ENCODE results near the gene ALDH1A1.

- TF ChIP-seq POLR2AphosphoS5 (IDR thresholded peaks at IDR 0.05; ENCODE audit: borderline replicate concordance, low read depth, low read length) (no peak), FOXP2 (optimal IDR thresholded peaks at IDR 0.05; ENCODE audit: control extremely low read depth, extremely low read length, insufficient read depth) (no peak)
Measured at GRCh38 chr9:72948575-72949243, 4.1 kb downstream of the ALDH1A1 start.

Data from SK-N-MC (cell line).